HL-60/S4 treated with phorbol 12-myristate 13-acetate at 8.2 ng/mL for 4 days and 3 days (cell line): ENCODE measurements around the gene SLC39A9.

Experiments used
- in situ Hi-C: fragments of 300-500 bp; cut with MboI; formaldehyde crosslinking; loops from 2 replicates; pipeline ENCODE4 v1.15.0; 2022; ENCODE audit warnings: low sequenced_read_pairs

Gene SLC39A9

GRCh38 chr14:69424149-69424923 is 25.8 kb downstream of the SLC39A9 start:
- in situ Hi-C loops, result no loop called here

GRCh38 chr14:69427596-69427995 is 29.1 kb downstream of the SLC39A9 start:
- in situ Hi-C loops, result no loop called here

DNA sequence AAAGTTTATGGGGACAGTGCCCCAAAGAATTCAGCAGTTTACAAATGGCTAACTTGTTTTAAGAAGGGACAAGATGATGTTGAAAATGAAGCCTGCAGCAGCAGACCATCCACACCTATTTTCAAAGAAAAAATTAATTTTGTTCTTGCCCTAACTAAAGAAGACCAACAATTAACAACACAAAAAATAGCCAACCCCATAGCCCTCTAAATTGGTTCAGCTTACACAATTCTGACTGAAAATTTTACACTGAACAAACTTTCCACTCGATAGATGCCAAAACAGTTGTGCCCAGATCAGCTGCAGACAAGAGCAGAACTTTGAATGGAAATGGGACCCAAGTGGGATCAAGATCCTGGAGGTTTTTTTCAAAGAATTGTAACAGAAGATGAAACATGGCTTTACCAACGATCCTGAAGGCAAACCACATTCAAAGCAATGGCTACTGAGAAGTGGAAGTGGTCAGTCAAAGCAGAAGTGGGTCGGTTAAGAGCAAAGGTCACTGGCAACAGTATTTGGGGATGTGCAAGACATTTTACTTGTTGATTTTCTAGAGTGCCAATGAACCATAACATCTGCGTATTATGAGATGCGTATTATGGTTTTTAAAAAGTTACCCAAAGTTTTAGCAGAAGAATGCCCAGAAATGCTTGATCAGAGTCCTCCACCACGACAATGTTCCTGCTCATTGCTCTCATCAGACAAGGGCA is 30.0 kb downstream of the SLC39A9 start:
- in situ Hi-C loops, result no loop called here

DNA sequence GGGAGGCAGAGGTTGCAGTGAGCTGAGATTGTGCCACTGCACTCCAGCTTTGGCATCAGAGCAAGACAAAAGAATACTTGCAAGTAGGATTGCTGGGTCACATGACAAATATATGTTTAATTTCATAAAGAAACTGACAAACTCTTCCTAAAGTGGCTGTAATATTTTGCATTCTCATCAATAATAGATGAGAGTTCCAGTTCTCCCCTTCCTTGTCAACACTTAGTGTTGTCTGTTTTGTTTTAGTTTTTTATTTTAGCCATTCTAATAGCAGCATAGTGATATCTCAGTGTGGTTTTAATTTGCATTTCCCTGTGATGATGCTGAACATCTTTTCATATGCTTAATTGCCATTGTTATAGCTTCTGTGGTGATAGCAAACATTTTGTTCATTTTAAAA is 31.2 kb downstream of the SLC39A9 start:
- in situ Hi-C loops, result no loop called here

GRCh38 chr14:69430306-69430939 is 31.9 kb downstream of the SLC39A9 start:
- in situ Hi-C loops, result no loop called here

- in situ Hi-C loops, result no loop called here
Observed at GRCh38 chr14:69432364-69432763, 33.9 kb downstream of the SLC39A9 start.

DNA sequence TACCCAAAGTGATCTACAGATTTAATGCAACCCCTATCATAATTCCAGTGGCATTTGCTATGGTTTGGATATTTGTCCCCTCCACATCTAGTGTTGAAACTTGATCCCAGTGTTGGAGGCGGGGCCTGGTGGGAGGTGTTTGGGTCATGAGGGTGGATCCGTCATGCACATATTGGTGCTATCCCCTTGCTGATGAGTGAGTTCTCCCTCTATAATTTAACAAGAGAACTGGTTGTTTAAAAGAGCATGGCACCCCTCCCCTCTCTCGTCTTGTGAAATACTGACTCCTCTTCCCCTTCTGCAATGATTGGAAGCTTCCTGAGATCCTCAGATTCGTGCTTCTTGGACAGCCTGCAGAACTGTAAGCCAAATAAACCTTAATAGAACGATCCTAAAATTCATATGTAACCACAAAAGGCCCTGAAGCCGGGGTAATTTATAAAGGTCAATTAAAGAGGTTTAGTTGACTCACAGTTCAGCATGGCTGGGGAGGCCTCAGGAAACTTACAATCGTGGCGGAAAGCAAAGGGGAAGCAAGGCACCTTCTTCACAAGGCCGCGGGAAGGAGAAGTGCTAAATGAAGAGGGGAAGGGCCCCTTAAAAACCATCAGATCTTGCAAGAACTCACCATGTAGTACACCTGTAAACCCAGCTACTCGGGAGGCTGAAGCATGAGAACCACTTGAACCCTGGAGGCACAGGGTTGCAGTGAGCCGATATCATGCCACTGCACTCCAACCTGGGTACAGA is 41.2 kb downstream of the SLC39A9 start:
- in situ Hi-C loops, result no loop called here

DNA sequence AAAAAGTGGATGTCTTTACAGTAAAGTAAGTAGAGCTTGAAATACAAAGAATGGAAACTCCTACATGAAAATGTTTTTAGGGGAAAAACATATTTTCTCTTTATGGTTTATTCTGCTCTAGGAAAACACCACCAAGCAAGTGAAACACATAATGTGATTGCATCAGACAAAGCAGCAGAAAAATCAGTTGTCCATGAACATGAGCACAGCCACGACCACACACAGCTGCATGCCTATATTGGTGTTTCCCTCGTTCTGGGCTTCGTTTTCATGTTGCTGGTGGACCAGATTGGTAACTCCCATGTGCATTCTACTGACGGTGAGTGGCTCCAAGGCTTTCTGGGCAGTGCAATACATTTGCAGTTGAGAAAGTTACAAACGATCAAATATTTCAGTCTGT is 43.5 kb downstream of the SLC39A9 start:
- in situ Hi-C loops, result no loop called here

DNA sequence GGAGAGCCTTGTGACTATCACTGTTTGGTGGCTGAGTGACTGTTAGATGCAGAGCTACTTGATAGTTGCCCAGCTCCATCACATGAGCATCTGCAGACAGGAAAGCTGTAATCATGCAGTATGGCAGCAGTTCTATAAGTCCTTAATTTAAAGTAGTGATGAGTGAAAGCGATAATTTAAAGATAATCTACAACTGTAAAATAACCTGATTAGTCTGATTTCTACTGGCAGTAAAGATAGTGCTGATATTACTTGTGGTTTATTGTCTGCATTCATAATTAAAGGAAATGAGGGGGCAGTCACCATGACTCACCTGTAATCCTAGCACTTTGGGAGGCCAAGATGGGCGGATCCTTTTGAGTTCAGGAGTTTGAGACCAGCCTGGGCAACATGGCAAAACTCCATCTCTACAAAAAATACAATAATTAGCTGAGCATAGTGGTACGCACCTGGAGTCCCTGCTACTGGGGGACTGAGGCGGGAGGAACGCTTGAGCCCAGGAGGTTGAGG is 44.9 kb downstream of the SLC39A9 start:
- in situ Hi-C loops, result no loop called here

GRCh38 chr14:69449216-69449615 is 50.7 kb downstream of the SLC39A9 start:
- in situ Hi-C loops, result no loop called here

DNA sequence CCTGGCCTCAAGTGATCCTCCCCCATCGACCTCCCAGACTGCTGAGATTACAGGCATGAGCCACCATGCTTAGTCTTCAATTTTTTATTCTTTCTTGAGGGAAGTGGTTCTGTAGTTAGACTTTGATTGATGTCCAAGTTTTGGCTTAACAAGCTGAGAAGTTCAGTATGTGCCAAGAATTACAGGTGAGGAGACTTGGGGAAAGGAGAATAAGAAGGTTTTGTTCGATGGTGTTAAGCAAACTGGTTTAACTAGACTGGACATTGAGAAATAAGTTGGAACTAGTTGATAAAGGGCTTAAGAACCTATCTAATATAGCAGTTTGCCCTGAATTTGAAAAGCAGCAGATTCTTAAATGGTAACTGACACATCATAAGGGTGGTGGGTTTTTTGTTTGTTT is 53.4 kb downstream of the SLC39A9 start:
- in situ Hi-C loops, result no loop called here

DNA sequence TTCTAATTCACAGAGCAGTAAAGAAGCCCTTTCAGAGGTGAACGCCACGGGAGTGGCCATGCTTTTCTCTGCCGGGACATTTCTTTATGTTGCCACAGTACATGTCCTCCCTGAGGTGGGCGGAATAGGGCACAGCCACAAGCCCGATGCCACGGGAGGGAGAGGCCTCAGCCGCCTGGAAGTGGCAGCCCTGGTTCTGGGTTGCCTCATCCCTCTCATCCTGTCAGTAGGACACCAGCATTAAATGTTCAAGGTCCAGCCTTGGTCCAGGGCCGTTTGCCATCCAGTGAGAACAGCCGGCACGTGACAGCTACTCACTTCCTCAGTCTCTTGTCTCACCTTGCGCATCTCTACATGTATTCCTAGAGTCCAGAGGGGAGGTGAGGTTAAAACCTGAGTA is 59.9 kb downstream of the SLC39A9 start:
- in situ Hi-C loops, result no loop called here

DNA sequence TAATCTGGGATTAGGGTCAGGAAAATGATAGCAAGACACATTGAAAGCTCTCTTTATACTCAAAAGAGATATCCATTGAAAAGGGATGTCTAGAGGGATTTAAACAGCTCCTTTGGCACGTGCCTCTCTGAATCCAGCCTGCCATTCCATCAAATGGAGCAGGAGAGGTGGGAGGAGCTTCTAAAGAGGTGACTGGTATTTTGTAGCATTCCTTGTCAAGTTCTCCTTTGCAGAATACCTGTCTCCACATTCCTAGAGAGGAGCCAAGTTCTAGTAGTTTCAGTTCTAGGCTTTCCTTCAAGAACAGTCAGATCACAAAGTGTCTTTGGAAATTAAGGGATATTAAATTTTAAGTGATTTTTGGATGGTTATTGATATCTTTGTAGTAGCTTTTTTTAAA is 60.6 kb downstream of the SLC39A9 start:
- in situ Hi-C loops, result no loop called here

GRCh38 chr14:69460093-69460701 is 61.7 kb downstream of the SLC39A9 start:
- in situ Hi-C loops, result no loop called here

- in situ Hi-C loops, result no loop called here
Observed at GRCh38 chr14:69464379-69464778, 65.9 kb downstream of the SLC39A9 start.

GRCh38 chr14:69464829-69465228 is 66.3 kb downstream of the SLC39A9 start:
- in situ Hi-C loops, result no loop called here

DNA sequence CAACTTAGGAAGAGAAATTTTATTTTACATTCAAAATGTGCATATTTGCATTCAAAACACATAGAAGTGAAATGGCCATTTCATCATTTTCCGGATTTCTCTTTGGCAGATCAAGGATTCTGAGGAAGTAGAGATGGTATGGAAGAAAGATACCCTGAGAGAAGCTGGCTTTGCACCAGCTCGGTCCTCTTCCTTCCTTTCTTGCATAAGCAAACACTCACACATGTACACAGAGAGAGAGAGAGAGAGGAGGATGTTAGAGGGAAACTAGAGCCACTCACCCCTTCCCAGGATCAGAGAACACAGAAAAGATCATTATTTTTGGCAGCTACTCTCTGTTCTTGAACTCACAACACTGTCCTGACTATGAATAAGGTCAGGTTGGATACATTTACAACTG is 70.5 kb downstream of the SLC39A9 start:
- in situ Hi-C loops, result no loop called here

GRCh38 chr14:69471436-69471835 is 72.9 kb downstream of the SLC39A9 start:
- in situ Hi-C loops, result no loop called here

- in situ Hi-C loops, result no loop called here
Observed at GRCh38 chr14:69471916-69472315, 73.4 kb downstream of the SLC39A9 start.

GRCh38 chr14:69473260-69473659 is 74.8 kb downstream of the SLC39A9 start:
- in situ Hi-C loops, result no loop called here

DNA sequence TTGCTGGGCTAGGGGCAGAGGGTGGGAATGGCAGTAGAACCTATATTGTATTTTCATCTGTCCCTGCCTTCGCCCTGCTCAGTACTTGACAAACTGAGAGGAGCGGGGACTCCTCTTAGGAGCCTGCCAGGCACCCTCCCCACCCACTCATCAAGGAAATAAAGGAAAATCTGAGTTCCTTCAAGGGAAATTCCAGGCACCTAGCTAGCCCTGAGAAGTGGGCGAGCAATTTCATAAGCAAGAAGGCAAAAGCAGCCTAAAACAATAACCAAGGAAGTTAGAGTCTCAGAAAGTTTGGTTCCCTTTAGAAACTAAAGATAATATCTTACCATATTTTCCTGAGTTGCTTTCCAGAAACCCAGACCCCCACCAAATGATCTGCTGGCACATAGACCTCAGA is 75.5 kb downstream of the SLC39A9 start:
- in situ Hi-C loops, result no loop called here
